GM10248 (cell line): Measurements from ENCODE around the gene MYMK.

Experiments
- CTCF ChIA-PET: fragments of 300-600 bp; sonication (Branson Sonifier 250); formaldehyde crosslinking; extraction: SDS; loops from one replicate; lab custom pipeline; 2021; ENCODE audit warnings: antibody characterized with exemption; lab: Yijun Ruan, JAX
- POLR2A ChIA-PET: fragments of 350-650 bp; sonication (Branson Sonifier 250); formaldehyde crosslinking; extraction: SDS; loops from one replicate; lab custom pipeline; 2020; ENCODE audit warnings: antibody characterized with exemption; lab: Yijun Ruan, JAX
- DNase-seq: peaks from one replicate; pipeline ENCODE4 v3.0.0; 2012; ENCODE audit errors: extremely low spot score
- TF ChIP-seq, protein P1 (sequence below): IDR thresholded peaks from 2 replicates; pipeline ENCODE4 v1.5.1; 2012; ENCODE audit warnings: mild to moderate bottlenecking, low read depth; ENCODE audit errors: extremely low read depth, missing control alignments, control extremely low read depth

Gene MYMK

DNA sequence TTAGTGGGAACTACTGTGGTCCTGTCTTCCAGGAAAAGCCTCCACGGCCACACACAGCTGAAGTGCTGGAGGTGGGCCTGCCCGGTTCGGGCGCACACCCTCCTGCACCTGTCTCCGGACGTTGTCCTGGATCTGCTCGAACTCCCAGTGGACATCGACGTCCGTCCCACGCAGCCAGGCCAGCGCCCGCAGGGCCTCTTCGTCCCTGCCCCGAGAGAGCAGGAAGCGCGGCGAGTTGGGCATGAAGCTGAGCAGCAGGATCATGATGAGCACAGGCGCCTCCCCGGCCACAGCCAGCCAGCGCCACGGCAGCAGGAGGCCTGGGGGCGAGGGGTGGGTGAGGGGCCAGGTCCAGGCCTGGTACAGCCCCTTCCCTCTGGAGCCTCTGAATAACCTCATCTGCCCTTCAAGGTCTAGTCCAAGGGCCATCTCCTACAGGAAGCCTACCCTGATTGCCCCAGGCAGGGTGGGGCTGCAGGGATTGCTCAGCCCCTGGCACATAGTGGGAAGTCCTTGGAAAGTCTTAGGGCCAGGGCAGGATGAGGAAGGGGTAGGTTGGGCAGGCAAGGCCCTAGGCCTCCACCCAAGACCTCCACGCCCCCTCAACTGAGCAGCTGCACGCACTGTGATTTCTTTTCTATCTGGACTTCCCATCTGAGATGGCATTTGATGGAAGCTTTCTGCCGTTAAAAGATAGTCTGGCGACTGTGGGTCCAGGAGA, 49.3 kb downstream of the MYMK start:
- TF ChIP-seq, protein P1, sequence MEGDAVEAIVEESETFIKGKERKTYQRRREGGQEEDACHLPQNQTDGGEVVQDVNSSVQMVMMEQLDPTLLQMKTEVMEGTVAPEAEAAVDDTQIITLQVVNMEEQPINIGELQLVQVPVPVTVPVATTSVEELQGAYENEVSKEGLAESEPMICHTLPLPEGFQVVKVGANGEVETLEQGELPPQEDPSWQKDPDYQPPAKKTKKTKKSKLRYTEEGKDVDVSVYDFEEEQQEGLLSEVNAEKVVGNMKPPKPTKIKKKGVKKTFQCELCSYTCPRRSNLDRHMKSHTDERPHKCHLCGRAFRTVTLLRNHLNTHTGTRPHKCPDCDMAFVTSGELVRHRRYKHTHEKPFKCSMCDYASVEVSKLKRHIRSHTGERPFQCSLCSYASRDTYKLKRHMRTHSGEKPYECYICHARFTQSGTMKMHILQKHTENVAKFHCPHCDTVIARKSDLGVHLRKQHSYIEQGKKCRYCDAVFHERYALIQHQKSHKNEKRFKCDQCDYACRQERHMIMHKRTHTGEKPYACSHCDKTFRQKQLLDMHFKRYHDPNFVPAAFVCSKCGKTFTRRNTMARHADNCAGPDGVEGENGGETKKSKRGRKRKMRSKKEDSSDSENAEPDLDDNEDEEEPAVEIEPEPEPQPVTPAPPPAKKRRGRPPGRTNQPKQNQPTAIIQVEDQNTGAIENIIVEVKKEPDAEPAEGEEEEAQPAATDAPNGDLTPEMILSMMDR: no peak
- POLR2A ChIA-PET: no interaction called here
- DNase-seq: no peak
- CTCF ChIA-PET: no interaction called here

DNA sequence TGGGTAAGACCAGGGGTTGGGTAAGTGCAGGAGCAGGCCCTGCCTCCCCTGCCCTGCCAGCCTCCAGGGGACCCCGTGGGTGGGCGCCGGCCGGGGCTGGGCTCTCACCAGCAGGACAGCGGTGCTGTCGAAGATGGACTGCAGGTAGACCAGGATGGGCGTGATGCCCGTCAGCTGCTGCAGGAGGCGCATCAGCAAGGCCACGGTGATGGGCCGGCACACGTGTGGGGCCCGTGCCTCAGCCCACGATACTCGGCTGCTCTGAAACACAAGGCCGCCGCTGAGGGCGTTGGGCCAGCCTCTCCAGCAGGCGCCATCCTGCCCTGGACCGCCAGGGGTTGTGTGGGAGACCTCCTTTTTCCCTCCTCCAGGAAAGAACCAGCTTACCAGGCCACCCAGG, 49.9 kb downstream of the MYMK start:
- ChIA-PET POLR2A (no interaction called here), CTCF (interaction anchor here (1.5 kb wide), 1 partner anchor 53 kb away, joined by 3 read pairs; no protein-coding TSS in a partner anchor)
- TF ChIP-seq, protein P1: no peak
- no peak for DNase-seq

DNA sequence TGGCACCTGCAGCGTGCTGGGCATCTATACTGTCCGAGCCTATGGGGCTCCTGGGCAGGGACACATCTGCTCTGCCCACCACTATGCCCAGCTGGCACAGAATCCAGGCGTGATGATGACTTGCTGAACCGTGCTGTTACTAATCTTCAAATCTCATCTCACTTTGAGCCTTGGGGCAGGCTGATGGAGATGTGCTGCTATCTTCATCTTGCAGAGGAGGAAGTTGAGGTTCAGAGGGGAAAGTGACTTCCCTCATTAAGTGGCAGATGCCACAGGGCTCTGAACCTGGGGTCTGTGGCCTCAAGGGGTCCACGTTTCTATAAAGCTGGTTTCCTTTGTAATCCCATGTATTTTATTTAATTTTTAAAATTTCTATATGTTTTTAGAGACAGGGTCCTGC, 50.5 kb downstream of the MYMK start:
- CTCF ChIA-PET: interaction anchor here (1.5 kb wide), 1 partner anchor 53 kb away, joined by 3 read pairs; no protein-coding TSS in a partner anchor
- TF ChIP-seq, protein P1: no peak
- DNase-seq: no peak
- POLR2A ChIA-PET: no interaction called here

DNA sequence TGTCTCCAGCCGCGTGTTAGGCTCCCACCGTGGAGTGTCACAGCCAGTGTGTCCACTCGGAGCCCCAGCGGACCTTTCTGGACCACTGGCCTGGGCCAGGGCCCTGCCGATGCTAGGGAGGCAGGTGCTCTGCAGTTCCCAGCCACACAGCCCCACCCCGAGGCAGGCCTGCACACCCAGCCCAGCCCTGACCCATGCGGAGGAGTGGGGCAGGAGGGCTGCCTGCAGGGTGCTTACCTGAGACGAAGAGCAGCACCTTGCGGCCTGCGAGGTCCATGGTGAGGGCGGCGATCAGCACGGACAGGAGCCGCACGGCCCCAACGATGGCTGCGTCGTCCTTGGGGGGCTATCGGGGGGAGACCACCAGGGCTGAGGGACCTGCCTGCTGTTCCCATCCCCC, 51.0 kb downstream of the MYMK start:
- TF ChIP-seq, protein P1: no peak
- DNase-seq: no peak
- CTCF ChIA-PET: interaction anchor here (0.6 to 1.5 kb wide), 2 partner anchors 13 to 52 kb away, joined by 3 to 4 read pairs; no protein-coding TSS in a partner anchor
- POLR2A ChIA-PET: no interaction called here

DNA sequence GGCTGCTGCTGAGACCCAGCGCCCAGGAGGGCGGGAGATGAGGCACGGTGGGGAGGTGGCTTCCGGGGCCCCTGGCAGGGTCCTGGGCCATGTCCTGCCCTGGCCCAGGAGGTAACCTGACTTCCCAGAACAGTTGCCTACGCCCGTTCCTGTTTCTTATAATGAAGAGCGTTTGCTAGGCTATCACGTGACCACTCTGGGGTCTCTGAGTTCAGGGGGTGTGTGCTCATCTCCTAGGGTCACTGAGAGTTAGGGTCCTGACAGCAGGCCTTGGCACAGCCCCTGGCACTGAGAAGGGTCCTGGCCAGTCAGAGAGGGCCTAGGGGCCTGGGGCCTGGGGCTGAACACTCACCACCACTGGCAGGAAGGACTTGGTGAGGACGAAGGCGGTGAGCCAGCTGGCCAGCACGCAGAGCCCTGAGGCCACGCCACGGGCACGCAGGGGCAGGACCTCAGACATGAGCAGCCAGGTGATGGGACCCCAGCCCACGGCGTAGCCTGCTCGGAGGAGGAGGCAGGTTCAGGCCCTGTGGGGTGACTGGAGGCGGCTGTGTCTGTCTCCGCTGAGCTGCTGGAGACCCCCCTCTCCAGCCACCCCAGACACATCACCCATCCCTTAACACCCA, 51.9 kb downstream of the MYMK start:
- no peak for DNase-seq
- ChIA-PET POLR2A (no interaction called here), CTCF (interaction anchor here (0.6 kb wide), 1 partner anchor 14 kb away, joined by 4 read pairs; no protein-coding TSS in a partner anchor)
- TF ChIP-seq, protein P1: no peak

DNA sequence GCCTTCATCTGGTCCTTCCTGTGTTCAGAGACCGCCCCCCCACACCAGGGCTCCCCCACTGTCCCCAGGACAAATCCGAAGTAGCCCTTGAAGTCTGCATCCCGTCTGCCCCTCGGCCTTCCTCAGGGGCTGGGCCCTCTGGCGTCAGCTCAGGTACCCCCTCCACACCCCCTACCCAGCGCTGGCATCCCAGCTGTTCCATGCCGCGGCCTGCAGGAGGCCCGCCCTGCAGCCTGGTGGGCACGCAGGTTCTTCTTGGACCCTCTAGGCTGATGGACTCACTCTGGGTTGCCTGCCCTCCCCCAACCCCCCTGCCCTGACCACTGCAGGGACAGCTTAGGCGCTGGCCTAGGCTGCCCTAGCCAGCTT, 52.5 kb downstream of the MYMK start:
- DNase-seq: no peak
- CTCF ChIA-PET: interaction anchor here (1.0 kb wide), 1 partner anchor 14 kb away, joined by 4 read pairs; no protein-coding TSS in a partner anchor

More for the DNA sequence above, 52.5 kb downstream of the MYMK start:
- POLR2A ChIA-PET: no interaction called here
- TF ChIP-seq, protein P1: no peak
